ENCODE data around the gene SNORC.

- no peak for TF ChIP-seq CTCF (IDR thresholded peaks at IDR 0.05; ENCODE audit: insufficient read depth, low read length, poor library complexity, severe bottlenecking)
- no peak for TF ChIP-seq EZH2phosphoT487 (conservative IDR thresholded peaks at IDR 0.05; ENCODE audit: low read length)
These were observed 21.0 kb downstream of the SNORC start for GRCh38 chr2:232890896-232891601.

Measured in SU-DHL-6 (cell line).